GM12891 (cell line): ENCODE data around the gene CEP170.
"Not testable (repeated sequence)": the region's sequence is repeated elsewhere in the genome, so short reads cannot be mapped to it uniquely, and the experiment has no call there.

Experiments used
- PAX5 ChIP-seq: IDR thresholded peaks from 2 replicates; pipeline ENCODE4 v1.6.1; 2011; ENCODE audit warnings: low read length, moderate library complexity, mild to moderate bottlenecking; ENCODE audit not compliant: insufficient read depth, severe bottlenecking
- POLR2A ChIP-seq: IDR thresholded peaks from 2 replicates; pipeline ENCODE4 v1.6.1; 2011; ENCODE audit warnings: low read depth, low read length, control low read depth
- POLR2AphosphoS5 ChIP-seq: IDR thresholded peaks from 2 replicates; pipeline ENCODE4 v1.6.1; 2011; ENCODE audit warnings: low read depth, low read length, control low read depth
- SPI1 ChIP-seq: IDR thresholded peaks from 2 replicates; pipeline ENCODE4 v1.6.1; 2011; ENCODE audit warnings: low read depth, low read length, control low read depth
- TAF1 ChIP-seq: IDR thresholded peaks from 2 replicates; pipeline ENCODE4 v1.6.1; 2011; ENCODE audit warnings: low read depth, low read length, control low read depth

DNA sequence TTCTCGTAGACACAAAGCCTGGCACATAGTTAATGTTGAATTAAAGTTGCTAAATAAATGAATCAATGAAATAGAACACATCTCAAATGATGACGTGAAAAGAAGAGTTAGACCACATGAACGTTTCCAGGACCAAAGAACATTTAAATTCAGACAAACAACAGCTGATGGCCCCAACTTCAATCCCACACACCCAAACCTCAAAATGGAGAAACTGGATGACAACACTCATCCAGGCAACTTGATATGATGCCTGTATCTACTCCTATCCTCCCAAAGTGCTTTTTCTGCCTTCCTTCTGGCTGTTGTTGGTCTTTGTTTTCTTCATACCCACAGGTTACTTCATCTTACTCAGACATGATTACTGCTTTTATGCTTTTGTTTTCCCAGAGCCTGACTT is 71.9 kb downstream of the CEP170 start:
- TF ChIP-seq POLR2AphosphoS5, POLR2A, TAF1, PAX5, SPI1: not testable (repeated sequence)
